Large intestine (tissue), 3 donors: Measurements from ENCODE around the gene SORBS2. TPM values are rescaled to one million over a fixed set of nuclear protein-coding genes. Genes with fewer than 3 reads are reported as not detected.

ENCODE experiments used
- DNase-seq, 2 donors: peaks; one replicate each; pipeline versions ENCODE4 v3.0.0 to v3.0.0-alpha.2; 2013
- H3K27ac ChIP-seq: one replicate; pipeline ENCODE4 v1.5.1; 2013; ENCODE audit warnings: low read length
- H3K27me3 ChIP-seq: 2 replicates; pipeline ENCODE4 v1.6.1; 2013; ENCODE audit warnings: low read length; ENCODE audit not compliant: control insufficient read depth, insufficient read depth
- H3K36me3 ChIP-seq: 2 replicates; pipeline ENCODE4 v1.6.1; 2013; ENCODE audit warnings: low read length; ENCODE audit not compliant: control insufficient read depth, insufficient read depth
- H3K4me1 ChIP-seq: one replicate; pipeline ENCODE4 v1.6.1; 2013; ENCODE audit warnings: low read length; ENCODE audit not compliant: control insufficient read depth, insufficient read depth
- H3K4me3 ChIP-seq: one replicate; pipeline ENCODE4 v1.5.1; 2013; ENCODE audit warnings: low read length
- H3K9me3 ChIP-seq: one replicate; pipeline ENCODE4 v1.6.1; 2013; ENCODE audit warnings: mild to moderate bottlenecking, low read depth, low read length, moderate library complexity; ENCODE audit not compliant: control insufficient read depth
- WGBS: methylation state at CpG from one replicate; pipeline ENCODE4 v1.1.5; 2013; ENCODE audit warnings: low lambda C conversion rate; ENCODE audit not compliant: insufficient coverage; 5-methylcytosine and 5-hydroxymethylcytosine counted together
- polyA plus RNA-seq: library from polyadenylated mRNA; unstranded; fragments of 120-200 nt; gene quantifications from one replicate; pipeline ENCODE4 v1.2.1, GENCODE V29; 2013

The SORBS2 gene
- polyA plus RNA-seq, 1 donor = 34.4 TPM

- Histone ChIP-seq H3K4me3 (no peak overlapping the region), H3K27ac (no peak overlapping the region), H3K4me1 (no peaks in the 10 kb centered on the region), H3K27me3 (no peaks in the 10 kb centered on the region), H3K36me3 (no peaks in the 10 kb centered on the region), H3K9me3 (no peaks in the 10 kb centered on the region)
- no peak for DNase-seq
- no CpG with 5 or more reads among the region's 12 CpGs for WGBS
These were observed 231.3 kb downstream of the SORBS2 start for GRCh38 chr4:185580699-185581098.

GRCh38 chr4:185578284-185578683 is 233.7 kb downstream of the SORBS2 start:
- DNase-seq = no peak
- H3K4me1 ChIP-seq = no peaks in the 10 kb centered on the region
- no peaks in the 10 kb centered on the region for H3K9me3 ChIP-seq
- no peaks in the 10 kb centered on the region for H3K36me3 ChIP-seq
- H3K27ac ChIP-seq = no peak overlapping the region
- no peak overlapping the region for H3K4me3 ChIP-seq
- H3K27me3 ChIP-seq = no peaks in the 10 kb centered on the region
- WGBS = no CpG with 5 or more reads among the region's 3 CpGs

- Histone ChIP-seq H3K27ac (peak overlapping the region; percentile 8), H3K4me1 (no peaks in the 10 kb centered on the region), H3K27me3 (no peaks in the 10 kb centered on the region), H3K36me3 (no peaks in the 10 kb centered on the region), H3K9me3 (no peaks in the 10 kb centered on the region), H3K4me3 (no peak overlapping the region)
- DNase-seq = no peak
- WGBS = no CpG with 5 or more reads among the region's 8 CpGs
These were observed 234.7 kb downstream of the SORBS2 start for GRCh38 chr4:185576962-185577950.

GRCh38 chr4:185576314-185576961 is 235.6 kb downstream of the SORBS2 start:
- Histone ChIP-seq H3K4me1 (no peaks in the 10 kb centered on the region), H3K9me3 (no peaks in the 10 kb centered on the region), H3K36me3 (no peaks in the 10 kb centered on the region), H3K27me3 (no peaks in the 10 kb centered on the region), H3K27ac (no peak overlapping the region), H3K4me3 (no peak overlapping the region)
- WGBS = 100% methylated on average over 1 of the region's 9 CpGs
- DNase-seq = no peak

GRCh38 chr4:185573651-185574199 is 238.3 kb downstream of the SORBS2 start:
- Histone ChIP-seq H3K4me3 (no peak overlapping the region), H3K27ac (no peak overlapping the region), H3K9me3 (no peaks in the 10 kb centered on the region), H3K36me3 (no peaks in the 10 kb centered on the region), H3K27me3 (no peaks in the 10 kb centered on the region), H3K4me1 (no peaks in the 10 kb centered on the region)
- DNase-seq = no peak
- no CpG with 5 or more reads among the region's 10 CpGs for WGBS

- peaks cover 23% of the 10 kb centered on the region for H3K4me1 ChIP-seq
- no peak overlapping the region for H3K4me3 ChIP-seq
- H3K9me3 ChIP-seq = no peaks in the 10 kb centered on the region
- 82% methylated on average over 3 of the region's 3 CpGs for WGBS
- H3K27me3 ChIP-seq = no peaks in the 10 kb centered on the region
- DNase-seq = no peak
- no peak overlapping the region for H3K27ac ChIP-seq
- H3K36me3 ChIP-seq = no peaks in the 10 kb centered on the region
These were observed 241.3 kb downstream of the SORBS2 start for GRCh38 chr4:185570727-185571126.

GRCh38 chr4:185567381-185568376 is 244.3 kb downstream of the SORBS2 start:
- peak; percentile 47 to 64 for DNase-seq
- H3K4me3 ChIP-seq = no peak overlapping the region
- peak overlapping the region; percentile 69 for H3K27ac ChIP-seq
- H3K9me3 ChIP-seq = no peaks in the 10 kb centered on the region
- 60% methylated on average over 2 of the region's 21 CpGs for WGBS
- no peaks in the 10 kb centered on the region for H3K36me3 ChIP-seq
- H3K27me3 ChIP-seq = no peaks in the 10 kb centered on the region
- peaks cover 23% of the 10 kb centered on the region for H3K4me1 ChIP-seq

- 20% methylated on average over 1 of the region's 1 CpG for WGBS
- Histone ChIP-seq H3K27me3 (no peaks in the 10 kb centered on the region), H3K9me3 (no peaks in the 10 kb centered on the region), H3K36me3 (no peaks in the 10 kb centered on the region), H3K4me1 (peaks cover 23% of the 10 kb centered on the region), H3K4me3 (no peak overlapping the region), H3K27ac (peak overlapping the region; percentile 69)
- DNase-seq = peak; percentile 58 to 80
These were observed 245.0 kb downstream of the SORBS2 start for GRCh38 chr4:185566972-185567371.

- Histone ChIP-seq H3K4me3 (no peak overlapping the region), H3K27ac (peak overlapping the region; percentile 69)
These were observed 245.6 kb downstream of the SORBS2 start for GRCh38 chr4:185566425-185566824.

More at GRCh38 chr4:185566425-185566824, 245.6 kb downstream of the SORBS2 start:
- peak in 1 of 2 donors; percentile 27 for DNase-seq
- H3K27me3 ChIP-seq = no peaks in the 10 kb centered on the region
- H3K4me1 ChIP-seq = peaks cover 23% of the 10 kb centered on the region
- WGBS = no CpG with 5 or more reads among the region's 8 CpGs
- H3K9me3 ChIP-seq = no peaks in the 10 kb centered on the region
- H3K36me3 ChIP-seq = no peaks in the 10 kb centered on the region
